ENCODE results near the gene VPS72. TPM values are rescaled to one million over a fixed set of nuclear protein-coding genes. Genes with fewer than 3 reads are reported as not detected.

VPS72 gene
- total and polyA plus RNA-seq, 9 of the 15 experiments (the other 6 are each of a cell fraction or from before 2014, with no cell fraction given), result 7.2 to 131 (median 75.7) TPM

GRCh38 chr1:151196292-151196800 lies 6.3 kb upstream of the VPS72 start (continued):
- TF ChIP-seq, protein P1, sequence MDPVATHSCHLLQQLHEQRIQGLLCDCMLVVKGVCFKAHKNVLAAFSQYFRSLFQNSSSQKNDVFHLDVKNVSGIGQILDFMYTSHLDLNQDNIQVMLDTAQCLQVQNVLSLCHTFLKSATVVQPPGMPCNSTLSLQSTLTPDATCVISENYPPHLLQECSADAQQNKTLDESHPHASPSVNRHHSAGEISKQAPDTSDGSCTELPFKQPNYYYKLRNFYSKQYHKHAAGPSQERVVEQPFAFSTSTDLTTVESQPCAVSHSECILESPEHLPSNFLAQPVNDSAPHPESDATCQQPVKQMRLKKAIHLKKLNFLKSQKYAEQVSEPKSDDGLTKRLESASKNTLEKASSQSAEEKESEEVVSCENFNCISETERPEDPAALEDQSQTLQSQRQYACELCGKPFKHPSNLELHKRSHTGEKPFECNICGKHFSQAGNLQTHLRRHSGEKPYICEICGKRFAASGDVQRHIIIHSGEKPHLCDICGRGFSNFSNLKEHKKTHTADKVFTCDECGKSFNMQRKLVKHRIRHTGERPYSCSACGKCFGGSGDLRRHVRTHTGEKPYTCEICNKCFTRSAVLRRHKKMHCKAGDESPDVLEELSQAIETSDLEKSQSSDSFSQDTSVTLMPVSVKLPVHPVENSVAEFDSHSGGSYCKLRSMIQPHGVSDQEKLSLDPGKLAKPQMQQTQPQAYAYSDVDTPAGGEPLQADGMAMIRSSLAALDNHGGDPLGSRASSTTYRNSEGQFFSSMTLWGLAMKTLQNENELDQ (CRISPR knock-in tag; IDR thresholded peaks at IDR 0.05; ENCODE audit: borderline replicate concordance), result 0 out of 2 replicates have a peak, but pooled peaks have one; percentile 49
- TF ChIP-seq PRPF4 (IDR thresholded peaks at IDR 0.05; ENCODE audit: insufficient read depth, low read depth, low read length, poor library complexity, severe bottlenecking) (no peak), PREB (CRISPR knock-in tag; IDR thresholded peaks at IDR 0.05) (no peak), ETS2 (tag; IDR thresholded peaks at IDR 0.05; ENCODE audit: borderline replicate concordance, poor library complexity, severe bottlenecking) (no peak), HNRNPK (IDR thresholded peaks at IDR 0.05; ENCODE audit: low read depth, low read length, poor library complexity, severe bottlenecking) (no peak), DEAF1 (CRISPR knock-in tag; IDR thresholded peaks at IDR 0.05) (0 out of 2 replicates have a peak, but pooled peaks have one; percentile 9), ZNF830 (CRISPR knock-in tag; IDR thresholded peaks at IDR 0.05) (no peak), CC2D1A (IDR thresholded peaks at IDR 0.05) (peak; percentile 41; the same call in 1 of the 2 replicates), RAD21 (CRISPR knock-in tag; conservative IDR thresholded peaks at IDR 0.05 in 1 of 2, IDR thresholded peaks at IDR 0.05 in 1 of 2) (peak; percentile 53 to 75), CTCF (IDR thresholded peaks at IDR 0.05 in 2 of 3, conservative IDR thresholded peaks at IDR 0.05 in 1 of 3; ENCODE audit: insufficient read depth in 2 of 3, low read depth in 1 of 3, low read length in 3 of 3) (peak; percentile 47 to 78 (median 60); a peak in 5 of 6 replicates), JUN (IDR thresholded peaks at IDR 0.05; ENCODE audit: borderline replicate concordance, low read depth, low read length) (no peak), JUN (CRISPR knock-in tag; IDR thresholded peaks at IDR 0.05; ENCODE audit: borderline replicate concordance) (no peak), GATA2 (CRISPR knock-in tag; IDR thresholded peaks at IDR 0.05) (peak; percentile 74), ATF7 (IDR thresholded peaks at IDR 0.05) (0 out of 2 replicates have a peak, but pooled peaks have one; percentile 28), FOXJ2 (tag; IDR thresholded peaks at IDR 0.05) (no peak), HDAC2 (IDR thresholded peaks at IDR 0.05) (0 out of 2 replicates have a peak, but pooled peaks have one; percentile 34), ZNF79 (CRISPR knock-in tag; IDR thresholded peaks at IDR 0.05; ENCODE audit: low read depth) (no peak), GTF2F1 (IDR thresholded peaks at IDR 0.05; ENCODE audit: low read depth, low read length) (no peak)

Data from K562 (cell line).